GM12872 (cell line): ENCODE results near the gene MYO1E.

Experiments used
- CTCF ChIP-seq: IDR thresholded peaks from 3 replicates; pipeline ENCODE4 v1.5.1; 2011; ENCODE audit warnings: low read depth, mild to moderate bottlenecking, low read length, moderate library complexity; ENCODE audit not compliant: insufficient read depth

MYO1E gene

GRCh38 chr15:59296181-59296617 lies 76.5 kb downstream of the MYO1E start:
- TF ChIP-seq CTCF = no peak

GRCh38 chr15:59295261-59296001 lies 77.2 kb downstream of the MYO1E start:
- no peak for TF ChIP-seq CTCF

GRCh38 chr15:59294574-59295260 lies 78.0 kb downstream of the MYO1E start:
- TF ChIP-seq CTCF = no peak

- TF ChIP-seq CTCF = no peak
These were observed 80.1 kb downstream of the MYO1E start for GRCh38 chr15:59292442-59293151.

- TF ChIP-seq CTCF = no peak
These were observed 81.5 kb downstream of the MYO1E start for GRCh38 chr15:59291213-59291549.

GRCh38 chr15:59290295-59291212 lies 82.1 kb downstream of the MYO1E start:
- no peak for TF ChIP-seq CTCF
